DMS 273 (cell line): ENCODE results near the gene ZAP70.
"Not testable (repeated sequence)": the region's sequence is repeated elsewhere in the genome, so short reads cannot be mapped to it uniquely, and the experiment has no call there.

Experiments used
- DNase-seq: peaks from one replicate; lab custom pipeline; 2025; ENCODE audit not compliant: unreplicated experiment; lab: John Stamatoyannopoulos, UW

The ZAP70 gene

DNA sequence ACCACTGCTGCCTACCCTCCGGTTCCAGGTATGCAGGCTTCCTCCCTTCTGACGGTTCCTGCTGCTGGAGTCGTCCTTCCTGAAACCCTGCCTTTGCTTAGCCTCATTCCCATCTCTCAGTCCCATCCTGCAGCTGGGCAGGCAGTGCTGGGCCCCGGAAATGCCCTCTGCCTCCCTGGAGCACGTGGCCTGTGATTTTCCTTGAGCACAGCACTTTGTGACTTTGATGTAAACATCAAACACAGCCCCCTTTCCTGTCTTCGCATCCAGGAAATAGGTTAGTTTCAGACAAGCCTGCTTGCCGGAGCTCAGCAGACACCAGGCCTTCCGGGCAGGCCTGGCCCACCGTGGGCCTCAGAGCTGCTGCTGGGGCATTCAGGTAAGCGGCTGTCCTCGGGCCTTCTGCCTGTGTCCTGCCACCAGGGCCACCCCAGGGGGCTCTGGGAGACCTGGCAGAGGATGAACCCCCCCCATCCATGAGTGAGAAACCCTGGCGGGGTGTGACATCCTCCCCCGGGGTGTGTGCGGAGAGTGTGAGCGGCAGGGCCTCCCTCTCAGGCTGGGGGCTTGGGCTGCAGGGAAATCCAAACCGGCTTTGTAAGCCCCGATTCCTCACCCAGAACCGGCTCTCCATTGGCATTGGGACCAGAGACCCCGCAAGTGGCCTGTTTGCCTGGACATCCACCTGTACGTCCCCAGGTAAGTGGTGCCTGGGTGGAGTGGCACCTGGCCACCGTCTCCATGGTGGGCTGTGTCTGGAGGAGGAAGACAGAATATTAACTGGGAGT lies at the start of gene ZAP70:
ZAP70 (plus strand) TSS at position 281 of the 788 bp plus-strand sequence. CDS start 10,461 bp downstream, outside the sequence.
- DNase-seq = no peak

DNA sequence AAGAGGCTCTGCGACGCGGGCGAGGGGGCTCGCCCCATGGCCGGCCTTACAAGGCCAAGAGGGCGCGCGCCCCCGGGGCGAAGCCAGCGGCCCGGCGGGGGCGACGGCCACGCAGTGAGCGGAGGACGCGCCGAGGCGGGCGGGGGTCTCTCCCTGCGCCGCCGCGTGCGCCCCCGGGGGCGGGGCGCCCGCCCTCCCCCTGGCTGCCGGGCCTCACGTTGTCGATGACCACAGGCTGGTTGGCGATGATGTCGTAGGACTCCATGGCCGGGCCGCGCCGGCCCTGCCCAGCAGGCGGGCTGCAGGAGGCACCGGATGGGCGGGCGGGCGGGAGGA lies 49.8 kb upstream of the ZAP70 start:
- DNase-seq = no peak

DNA sequence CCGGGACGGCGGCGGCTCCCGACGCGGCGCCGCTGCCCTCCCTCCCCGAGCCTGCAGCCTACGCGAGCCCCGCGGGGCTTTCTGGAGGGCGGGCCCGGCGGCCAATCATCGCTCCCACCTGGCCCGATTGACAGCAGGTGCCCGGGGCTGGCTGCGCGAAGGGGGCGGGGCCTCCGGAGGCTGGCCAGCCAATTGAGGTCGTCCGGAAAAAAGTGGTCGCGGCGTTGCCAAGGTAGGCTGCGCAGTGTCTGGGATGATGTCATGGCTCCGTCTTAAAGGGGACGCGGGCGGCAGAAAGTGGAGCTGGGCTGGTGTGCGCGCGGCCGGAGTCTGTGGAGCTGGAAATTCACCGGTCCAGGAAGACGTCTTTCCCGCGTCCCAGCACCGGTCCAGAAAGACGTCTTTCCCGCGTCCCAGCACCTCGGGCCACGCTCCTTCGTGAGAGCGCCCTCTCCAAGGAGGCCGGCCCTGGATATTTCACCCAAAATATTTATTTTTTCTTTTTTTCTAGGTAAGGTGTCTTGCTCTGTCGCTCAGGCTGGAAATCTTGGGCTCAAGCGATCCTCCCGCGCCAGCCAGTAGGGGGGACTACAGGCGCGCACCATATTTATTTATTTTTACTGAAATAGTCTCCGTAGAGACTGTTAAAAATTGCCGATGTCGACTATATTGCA lies 49.3 kb upstream of the ZAP70 start, which contains the start of gene ACTR1B:
ACTR1B (minus strand) TSS at position 83 of the 674 bp plus-strand sequence. CDS start 154 bp downstream, outside the sequence.
- peak; percentile 99 for DNase-seq

DNA sequence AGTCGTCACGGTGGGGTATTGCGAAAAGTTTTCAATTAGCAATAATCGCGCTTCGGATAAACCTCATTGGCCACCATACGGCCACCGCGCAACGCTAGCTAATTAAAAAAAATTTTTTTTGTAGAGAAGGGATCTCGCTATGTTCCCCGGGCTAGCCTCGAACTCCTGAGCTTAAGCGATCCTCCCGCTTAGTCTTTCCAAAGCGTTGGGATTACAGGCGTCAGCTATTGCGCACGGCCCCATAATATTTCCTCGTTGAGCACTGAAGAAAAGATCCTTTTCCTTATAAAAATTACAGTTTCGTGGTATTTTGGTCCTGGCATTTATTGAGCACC lies 48.8 kb upstream of the ZAP70 start:
- DNase-seq = peak; percentile 65

DNA sequence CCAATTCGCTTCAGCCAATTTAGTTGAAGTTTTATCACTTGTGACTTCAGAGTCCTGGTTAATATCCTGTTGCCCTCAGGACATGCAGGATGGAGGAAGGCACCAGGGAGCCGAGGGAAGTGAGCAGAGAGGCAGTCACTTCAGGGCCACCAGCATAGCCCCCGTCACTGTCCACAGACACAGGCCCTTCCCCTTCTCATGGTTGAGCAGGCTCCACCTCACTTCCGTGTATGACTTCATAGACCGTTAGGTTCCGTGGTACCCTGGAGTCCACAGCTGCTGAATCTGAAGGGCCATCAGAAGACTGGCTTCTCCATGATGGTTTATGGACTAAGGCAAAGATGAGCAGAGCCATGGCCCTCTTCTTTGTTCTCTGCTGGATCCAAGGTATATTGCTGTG lies 43.9 kb upstream of the ZAP70 start, which contains the start of gene C2orf92:
C2orf92 (plus strand) TSS at position 266 of the 400 bp plus-strand sequence; CDS start at position 342, 76 bp downstream.
- no peak for DNase-seq

DNA sequence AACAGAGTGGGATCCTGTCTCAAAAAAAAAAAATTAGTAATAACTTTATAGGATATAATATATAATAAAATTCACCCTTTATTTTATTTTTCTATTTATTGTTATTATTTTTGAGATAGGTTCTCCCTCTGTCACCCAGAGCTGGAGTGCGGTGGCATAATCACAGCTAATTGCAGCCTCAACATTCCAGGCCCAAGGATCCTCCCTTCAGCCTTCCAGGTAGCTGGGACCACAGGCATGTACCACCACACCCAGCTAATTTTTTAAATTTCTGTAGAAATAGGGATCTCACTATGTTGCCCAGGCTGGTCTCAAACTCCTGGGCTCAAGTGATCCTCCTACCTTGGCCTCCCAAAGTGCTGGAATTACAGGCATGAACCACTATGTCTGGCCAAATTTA lies 42.9 kb upstream of the ZAP70 start:
- DNase-seq = no peak

DNA sequence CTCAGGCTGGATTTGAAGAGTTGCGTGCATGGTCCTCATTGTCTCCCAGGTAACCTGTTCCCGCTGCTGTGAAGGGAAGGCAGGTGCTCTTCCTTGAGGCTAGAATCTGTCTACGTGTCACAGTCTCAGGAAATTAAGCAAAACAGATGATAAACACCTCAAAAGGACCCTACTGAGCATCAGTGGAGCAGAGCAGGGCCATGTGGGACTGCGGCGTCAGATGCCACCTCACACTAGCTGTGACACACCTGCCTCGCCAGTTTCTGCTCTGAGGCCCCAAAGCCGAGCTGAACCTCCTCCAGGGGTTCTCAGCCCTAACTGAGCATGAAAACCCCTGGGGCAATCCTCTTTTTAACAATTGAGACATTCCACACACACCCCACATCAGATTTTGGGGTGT lies 41.9 kb upstream of the ZAP70 start:
- DNase-seq = no peak

DNA sequence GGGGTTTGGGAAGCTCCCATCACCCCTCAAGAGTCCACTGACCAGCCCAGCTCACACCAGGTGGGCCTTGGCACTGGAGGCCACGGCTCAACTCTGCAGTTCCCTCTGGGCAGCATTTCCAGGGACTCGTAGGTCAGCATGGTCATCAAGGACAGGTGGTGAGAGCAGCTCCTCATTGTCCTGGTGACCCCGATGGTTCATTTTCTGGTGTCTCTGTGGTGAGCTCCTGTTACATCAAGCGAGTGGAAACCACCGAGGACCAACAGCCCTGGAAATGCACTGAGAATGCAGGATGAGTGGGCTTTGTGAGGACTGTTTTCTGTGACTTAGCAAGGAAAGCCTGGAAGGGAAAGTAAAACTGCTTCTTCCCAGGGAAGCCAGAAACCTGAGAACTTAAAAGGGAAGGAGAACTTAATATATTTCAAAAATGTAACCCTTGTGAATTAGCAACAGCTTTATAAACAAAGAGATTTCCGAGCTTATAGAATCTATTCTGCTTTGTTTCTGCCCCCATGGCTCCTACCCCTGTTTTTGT lies 40.7 kb upstream of the ZAP70 start:
- DNase-seq = not testable (repeated sequence)

DNA sequence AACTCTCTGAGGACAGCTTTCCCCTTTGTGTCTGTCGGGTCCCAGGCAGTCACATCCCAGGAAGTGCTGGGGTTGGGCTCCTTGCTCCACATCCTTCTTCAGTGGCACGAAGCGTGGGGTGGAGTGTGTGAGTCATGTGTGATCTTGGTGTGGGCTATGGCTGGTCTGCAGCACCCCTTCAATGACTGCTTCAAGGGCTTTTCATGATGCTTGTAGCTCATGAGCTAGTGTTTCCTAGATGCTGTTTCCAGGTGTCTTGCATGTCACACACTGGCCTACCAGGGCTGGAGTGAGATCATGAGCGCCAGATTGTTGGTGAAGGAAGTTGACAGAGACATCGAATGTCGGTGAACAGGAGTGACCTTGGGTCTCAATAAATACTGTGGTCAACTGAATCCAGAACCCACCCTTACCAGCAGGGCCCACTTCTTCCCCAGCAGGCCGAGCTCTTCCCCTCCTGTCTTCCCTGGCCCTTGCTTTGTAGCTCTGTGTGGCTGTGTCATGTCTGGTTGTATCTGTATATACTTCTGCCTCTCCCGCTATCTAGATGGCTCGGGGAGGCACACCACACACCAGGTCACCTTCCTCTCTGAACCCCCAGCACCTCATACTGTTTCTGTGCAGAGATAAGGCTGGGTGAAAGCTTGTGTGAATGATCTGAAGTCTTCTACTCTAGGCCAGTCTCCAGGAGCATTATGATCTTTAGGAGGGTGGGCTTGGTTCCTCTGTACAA lies 40.0 kb upstream of the ZAP70 start:
- no peak for DNase-seq

DNA sequence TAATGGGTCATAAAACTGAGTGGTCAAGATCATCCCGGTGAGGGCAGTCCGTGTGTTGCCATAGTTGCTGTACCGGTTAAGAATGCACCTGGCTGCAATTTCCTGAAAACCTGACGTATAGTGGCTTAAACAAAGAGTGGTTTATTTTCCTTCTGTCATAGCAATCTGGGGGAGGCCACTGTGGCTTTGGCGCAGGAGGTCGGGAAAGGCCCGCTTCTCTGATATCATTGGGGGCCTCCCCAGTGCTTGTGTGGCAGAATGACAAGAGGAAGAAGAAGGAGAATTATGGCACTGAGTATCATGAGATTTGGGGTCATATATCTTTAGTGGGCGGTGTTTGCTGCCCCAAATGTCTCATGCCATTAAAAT lies 39.5 kb upstream of the ZAP70 start:
- DNase-seq = no peak

DNA sequence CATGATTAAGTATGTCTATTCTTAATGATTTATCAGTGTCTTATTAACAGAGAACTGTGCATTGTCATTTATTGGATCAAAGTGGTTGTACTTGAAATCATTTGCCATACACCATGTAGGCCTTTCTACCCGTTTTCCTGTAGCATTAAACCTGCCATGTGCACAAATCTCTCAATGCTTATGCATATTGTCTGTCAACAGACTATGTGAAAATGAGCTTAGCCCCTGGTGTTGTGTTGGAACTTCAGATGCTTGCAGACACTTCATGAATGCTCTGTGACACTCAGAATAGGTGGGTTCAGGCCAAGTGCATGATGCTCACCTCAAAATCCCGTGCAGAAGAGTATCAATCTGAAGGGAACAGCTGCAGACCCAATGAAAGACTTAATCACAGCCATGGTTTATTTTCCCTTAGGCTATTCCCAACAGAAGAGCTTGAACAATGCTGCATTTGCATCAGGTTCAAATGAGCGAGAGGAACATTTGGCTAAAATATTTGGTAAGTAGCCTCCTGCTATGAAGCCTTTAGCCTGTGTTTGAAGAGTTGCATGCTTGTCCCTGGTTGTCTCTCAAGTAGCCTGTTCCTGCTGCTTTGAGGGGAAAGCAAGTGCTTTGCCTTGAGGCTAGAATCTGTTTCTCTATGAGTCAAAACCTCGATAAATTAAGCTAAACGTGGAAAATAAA lies 37.8 kb upstream of the ZAP70 start:
- DNase-seq = no peak

DNA sequence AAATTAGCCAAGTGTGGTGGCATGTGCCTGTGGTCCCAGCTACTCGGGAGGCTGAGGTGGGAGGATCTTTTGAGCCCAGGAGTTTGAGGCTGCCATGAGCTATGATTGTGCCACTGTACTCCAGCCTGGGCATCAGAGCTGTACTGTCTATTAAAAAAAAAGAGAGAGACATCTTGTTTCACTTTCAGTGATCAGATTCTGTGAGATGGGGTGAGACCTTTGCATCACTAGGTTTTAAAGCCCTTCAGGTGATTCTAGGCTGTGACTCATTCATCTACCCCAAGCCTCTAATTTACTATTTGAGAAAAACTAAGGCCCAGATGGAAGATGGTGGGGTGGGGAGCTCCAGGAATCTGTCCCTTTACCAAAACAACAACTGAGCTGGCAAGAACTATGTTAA lies 36.8 kb upstream of the ZAP70 start:
- no peak for DNase-seq

DNA sequence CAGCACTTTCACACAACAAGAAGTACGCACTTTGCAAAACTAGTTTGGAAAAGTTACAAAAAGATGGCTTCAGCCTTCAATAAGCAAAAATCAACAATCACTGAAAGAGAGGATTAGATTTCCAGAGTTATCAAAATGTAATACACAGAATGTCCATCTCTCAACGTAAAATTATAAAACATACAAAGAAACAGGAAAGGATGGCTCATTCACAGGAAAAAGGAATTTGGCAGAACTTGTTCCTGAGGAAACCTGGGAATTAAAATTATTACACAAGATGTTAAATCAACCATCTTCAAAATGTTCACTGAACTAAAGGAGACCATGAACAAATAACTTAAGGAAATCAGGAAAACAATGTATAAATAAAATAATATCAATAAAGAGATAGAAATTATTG lies 35.9 kb upstream of the ZAP70 start:
- DNase-seq = no peak

DNA sequence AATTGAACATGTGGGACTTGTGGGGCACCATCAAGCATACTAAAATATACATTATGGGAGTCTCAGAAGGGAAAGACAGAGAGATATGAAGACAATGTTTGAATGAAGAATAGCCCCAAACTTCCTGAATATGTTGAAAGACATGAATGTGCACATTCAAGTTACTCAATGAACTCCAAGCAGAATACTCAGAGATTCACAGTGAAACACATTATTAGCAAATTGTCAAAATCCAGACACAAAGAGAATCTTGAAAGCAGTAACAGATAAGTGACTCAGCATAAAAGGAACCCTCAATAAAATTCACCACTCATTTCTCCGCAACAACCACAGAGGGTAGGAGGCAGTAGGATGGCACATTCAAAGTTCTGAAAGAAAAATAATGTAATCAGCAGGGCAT lies 35.1 kb upstream of the ZAP70 start:
- no peak for DNase-seq

DNA sequence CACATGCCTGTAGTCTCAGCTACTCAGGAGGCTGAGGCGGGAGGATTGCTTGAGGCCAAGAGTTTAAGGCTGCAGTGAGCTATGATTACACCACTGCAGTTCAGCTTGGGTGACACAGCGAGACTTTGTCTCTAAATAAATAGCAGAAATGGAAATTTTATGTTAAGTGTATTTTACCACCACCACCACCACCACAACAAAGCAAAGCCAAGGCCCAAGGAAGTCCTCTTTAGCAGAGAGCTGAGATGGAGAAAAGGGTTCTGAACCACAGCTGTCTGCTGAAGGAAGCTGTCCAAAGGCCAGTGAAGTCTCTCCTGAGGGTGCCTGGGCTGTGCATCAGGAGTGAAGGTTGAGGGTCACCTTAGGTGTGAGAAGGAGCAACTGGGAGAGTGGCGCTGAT lies 26.1 kb upstream of the ZAP70 start:
- DNase-seq = not testable (repeated sequence)

DNA sequence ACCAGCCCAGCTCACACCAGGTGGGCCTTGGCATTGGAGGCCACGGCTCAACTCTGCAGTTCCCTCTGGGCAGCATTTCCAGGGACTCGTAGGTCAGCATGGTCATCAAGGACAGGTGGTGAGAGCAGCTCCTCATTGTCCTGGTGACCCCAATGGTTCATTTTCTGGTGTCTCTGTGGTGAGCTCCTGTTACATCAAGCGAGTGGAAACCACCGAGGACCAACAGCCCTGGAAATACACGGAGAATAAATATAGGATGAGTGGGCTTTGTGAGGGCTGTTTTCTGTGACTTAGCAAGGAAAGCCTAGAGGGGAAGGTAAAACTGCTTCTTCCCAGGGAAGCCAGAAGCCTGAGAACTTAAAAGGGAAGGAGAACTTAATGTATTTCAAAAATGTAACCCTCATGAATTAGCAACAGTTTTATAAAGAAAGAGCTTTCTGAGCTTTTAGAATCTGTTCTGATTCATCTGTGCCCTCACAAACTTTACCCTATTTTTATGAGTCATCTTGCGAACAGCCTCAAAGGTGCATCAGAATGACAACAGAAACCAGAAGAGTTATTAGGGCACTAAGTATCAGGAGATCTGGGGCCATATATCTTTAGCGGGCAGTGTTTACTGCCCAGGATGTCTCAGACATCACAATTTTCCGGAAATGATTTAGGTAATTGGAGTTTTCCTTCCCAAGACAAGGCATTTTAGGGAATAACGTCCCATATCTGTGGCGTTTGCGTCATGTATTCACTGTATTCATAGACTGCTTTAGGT lies 25.1 kb upstream of the ZAP70 start:
- no peak for DNase-seq

DNA sequence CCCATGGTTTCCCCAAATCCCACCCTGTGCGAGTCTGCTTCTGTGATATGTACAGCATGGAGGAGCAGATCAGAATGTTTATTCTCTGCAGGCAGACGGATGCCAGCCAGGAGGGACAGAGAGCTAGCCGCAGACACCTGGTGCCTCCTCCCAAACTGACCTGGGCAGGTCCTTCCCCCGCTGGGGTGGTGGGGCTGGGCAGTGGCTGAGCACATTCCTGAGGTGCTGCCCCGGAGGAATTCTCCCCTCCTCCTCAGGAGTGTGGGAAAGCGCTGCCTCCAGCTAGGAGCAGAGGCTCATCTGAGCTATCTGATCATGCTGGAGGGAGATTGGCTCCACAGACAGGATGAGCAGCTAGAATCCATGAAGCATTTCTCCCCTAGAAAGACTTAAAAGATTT lies 22.2 kb upstream of the ZAP70 start:
- no peak for DNase-seq

DNA sequence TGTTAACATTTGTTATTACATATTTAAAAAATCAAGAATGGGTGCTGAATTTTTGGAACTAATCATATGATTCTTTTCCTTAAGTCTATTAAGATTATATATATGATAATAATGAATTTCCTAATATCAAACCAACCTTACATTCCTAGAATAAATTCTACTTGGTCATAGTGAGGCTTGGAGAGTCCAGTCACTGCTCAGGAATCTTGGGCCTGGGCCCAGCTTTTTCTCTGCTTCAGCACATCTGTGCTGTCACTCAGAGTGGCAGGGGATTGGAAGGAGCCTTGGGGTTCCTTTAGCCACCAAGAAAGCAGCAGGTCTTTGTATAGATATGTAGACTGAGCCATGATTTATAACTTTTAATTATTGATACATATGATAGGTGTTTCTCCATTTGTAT lies 19.9 kb upstream of the ZAP70 start:
- DNase-seq = no peak

DNA sequence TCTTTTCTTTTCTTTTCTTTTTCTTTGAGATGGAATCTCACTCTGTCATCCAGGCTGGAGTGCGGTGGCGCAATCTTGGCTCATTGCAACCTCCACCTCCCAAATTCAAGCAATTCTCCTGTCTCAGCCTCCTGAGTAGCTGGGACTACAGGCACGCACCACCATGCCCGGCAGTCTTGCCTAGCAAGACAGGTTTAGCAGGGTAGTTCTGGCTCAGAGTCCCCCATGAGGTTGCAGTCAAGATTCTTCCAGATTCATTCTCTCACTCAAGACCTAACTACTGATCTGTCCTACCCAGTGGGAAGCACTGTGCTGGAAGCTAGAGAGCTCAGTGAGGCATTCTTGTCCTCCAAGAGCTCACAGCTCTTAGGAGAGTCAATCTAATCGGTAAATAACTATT lies 17.6 kb upstream of the ZAP70 start:
- DNase-seq = no peak
